Endothelial cell of umbilical vein (primary cell): ENCODE data around the gene KRTCAP2. TPM values are rescaled to one million over a fixed set of nuclear protein-coding genes. Genes with fewer than 3 reads are reported as not detected.

Source experiments
- BruUV-seq: library from RNA; stranded (reverse); fragments of 400-500 nt; replicated peaks from 2 replicates; lab custom pipeline; 2021; lab: Mats Ljungman, UMichigan
- CTCF ChIA-PET: fragments of 300-600, 350-600 bp; sonication (Branson Sonifier 250); formaldehyde crosslinking; loops from one replicate; lab custom pipeline; 2021; ENCODE audit warnings: antibody characterized with exemption, inconsistent platforms; lab: Charles Lee
- POLR2A ChIA-PET: fragments of 300-600, 350-600 bp; sonication (Branson Sonifier 250); formaldehyde crosslinking; loops from one replicate; lab custom pipeline; 2021; ENCODE audit warnings: antibody characterized with exemption, inconsistent platforms; lab: Charles Lee
- DNase-seq: peaks from one replicate; pipeline ENCODE4 v3.0.0-alpha.2; 2011; ENCODE audit warnings: low read depth, low spot score
- FAIRE-seq: peaks from 2 replicates; lab custom pipeline; 2011; peaks lifted over from hg19 to GRCh38; lab: Jason Lieb, UNC
- H2AFZ ChIP-seq: 2 replicates; pipeline ENCODE4 v1.6.0; 2012; ENCODE audit warnings: low read depth, low read length, control low read depth, inconsistent platforms
- H3K27ac ChIP-seq: 2 replicates; pipeline ENCODE4 v1.5.1; 2011; ENCODE audit warnings: low read depth, mild to moderate bottlenecking, control low read depth, low read length, moderate library complexity; ENCODE audit not compliant: insufficient read depth
- H3K27me3 ChIP-seq, 2 experiments: 2 replicates each; pipeline versions ENCODE4 v1.6.0 to v1.6.1; 2011; ENCODE audit warnings: low read length in 2 of 2, mixed read lengths in 1 of 2; ENCODE audit not compliant: control insufficient read depth in 2 of 2, insufficient read depth in 2 of 2
- H3K36me3 ChIP-seq, 2 experiments: 2 replicates in 1 of 2; 3 replicates in 1 of 2; pipeline ENCODE4 v1.5.1; 2011; ENCODE audit warnings: low read length in 2 of 2, mild to moderate bottlenecking in 1 of 2, moderate library complexity in 1 of 2; ENCODE audit not compliant: control insufficient read depth in 2 of 2, insufficient read depth in 2 of 2; ENCODE audit errors: extremely low read depth in 1 of 2
- H3K4me1 ChIP-seq: 3 replicates; pipeline ENCODE4 v1.5.1; 2011; ENCODE audit warnings: mild to moderate bottlenecking, low read length; ENCODE audit not compliant: control insufficient read depth, insufficient read depth; ENCODE audit errors: extremely low read depth
- H3K4me2 ChIP-seq: 2 replicates; pipeline ENCODE4 v1.6.1; 2011; ENCODE audit warnings: low read length, control low read depth, mixed read lengths; ENCODE audit not compliant: insufficient read depth
- H3K4me3 ChIP-seq, 3 experiments: fragments of 200-600 bp in 1 of 3; sonication (generic), shearing (Covaris generic) in 1 of 3; replicated peaks in 1 of 3; 2 replicates each; pipeline ENCODE4 v1.5.1; 2011 to 2016; ENCODE audit warnings: control low read depth in 3 of 3, low read length in 3 of 3, mild to moderate bottlenecking in 2 of 3, inconsistent platforms in 1 of 3, low read depth in 1 of 3, moderate library complexity in 1 of 3; ENCODE audit not compliant: insufficient read depth in 1 of 3
- H3K79me2 ChIP-seq: 2 replicates; pipeline ENCODE4 v1.6.0; 2012; ENCODE audit warnings: low read length, inconsistent platforms; ENCODE audit not compliant: control insufficient read depth, insufficient read depth
- H3K9ac ChIP-seq: replicated peaks from 2 replicates; pipeline ENCODE3; 2011; ENCODE audit warnings: low read length, control low read depth; ENCODE audit not compliant: insufficient read depth; ENCODE audit errors: extremely low read depth
- H3K9me1 ChIP-seq: replicated peaks from 3 replicates; pipeline ENCODE4 v1.6.0; 2011; ENCODE audit warnings: mild to moderate bottlenecking, low read length; ENCODE audit not compliant: control insufficient read depth, insufficient read depth; ENCODE audit errors: extremely low read depth
- H3K9me3 ChIP-seq: replicated peaks from 2 replicates; pipeline ENCODE4 v1.5.1; 2012; ENCODE audit warnings: low read length, inconsistent platforms; ENCODE audit not compliant: control insufficient read depth, insufficient read depth
- H4K20me1 ChIP-seq: replicated peaks from 2 replicates; pipeline ENCODE3; 2011; ENCODE audit warnings: mild to moderate bottlenecking, low read length; ENCODE audit not compliant: control insufficient read depth, insufficient read depth; ENCODE audit errors: extremely low read depth
- EZH2 ChIP-seq: IDR thresholded peaks from 2 replicates; pipeline ENCODE4 v1.6.1; 2012; ENCODE audit warnings: borderline replicate concordance, low read depth, mild to moderate bottlenecking, moderate library complexity, low read length, inconsistent platforms; ENCODE audit not compliant: severe bottlenecking
- FOS ChIP-seq: IDR thresholded peaks from 2 replicates; pipeline ENCODE4 v1.6.1; 2011; ENCODE audit warnings: mild to moderate bottlenecking, low read length, moderate library complexity, borderline replicate concordance; ENCODE audit not compliant: insufficient read depth
- GATA2 ChIP-seq: IDR thresholded peaks from 2 replicates; pipeline ENCODE4 v1.7.0; 2011; ENCODE audit warnings: low read depth, mild to moderate bottlenecking, moderate library complexity, mixed read lengths, low read length; ENCODE audit not compliant: insufficient read length, insufficient read depth
- JUN ChIP-seq: IDR thresholded peaks from 2 replicates; pipeline ENCODE4 v1.6.1; 2011; ENCODE audit warnings: borderline replicate concordance, low read depth; ENCODE audit not compliant: insufficient read length, insufficient read depth
- MYC ChIP-seq: IDR thresholded peaks from one replicate; pipeline ENCODE4 v1.6.1; 2011; ENCODE audit warnings: mild to moderate bottlenecking, low read depth, low read length
- POLR2A ChIP-seq: IDR thresholded peaks from 2 replicates; pipeline ENCODE4 v1.6.1; 2012; ENCODE audit warnings: low read depth, mild to moderate bottlenecking, control low read depth, low read length
- POLR2AphosphoS5 ChIP-seq: IDR thresholded peaks from 2 replicates; pipeline ENCODE4 v1.6.1; 2012; ENCODE audit warnings: low read depth, mild to moderate bottlenecking, control low read depth, low read length, moderate library complexity; ENCODE audit not compliant: insufficient read depth
- dilution Hi-C: fragments of 300-500 bp; cut with MboI; formaldehyde crosslinking; loops from one replicate; pipeline ENCODE4 v1.15.0; 2019; ENCODE audit warnings: low sequenced_read_pairs; ENCODE audit not compliant: extremely low pct_ligation_motif_present
- intact Hi-C: fragments of 100-400 bp; cut with micrococcal nuclease; formaldehyde crosslinking; loops from one replicate; pipeline ENCODE4 v1.10.0; 2022
- polyA plus RNA-seq, 4 experiments: library from polyadenylated mRNA; depleted of rRNA in 3 of 4; stranded (reverse) in 3 of 4; unstranded in 1 of 4; fragments of >200 nt; gene quantifications; 2 replicates each; pipeline versions ENCODE4 v1.2.1 to v1.2.3, GENCODE V29; 2011 to 2012; ENCODE audit warnings: missing spikeins in 1 of 4
- total RNA-seq: library from RNA; stranded (reverse); gene quantifications from 2 replicates; pipeline ENCODE4 v1.2.3, GENCODE V29; 2021
- TF ChIP-seq, protein P1 (sequence below), 2 donors: IDR thresholded peaks; 1 replicate in 1 of 2; 2 replicates in 1 of 2; pipeline ENCODE4 v1.5.1; 2011; ENCODE audit warnings: low read length in 2 of 2, mild to moderate bottlenecking in 2 of 2, moderate library complexity in 2 of 2, control low read depth in 1 of 2, inconsistent platforms in 1 of 2, low read depth in 1 of 2; ENCODE audit not compliant: insufficient read depth in 1 of 2; ENCODE audit errors: extremely low read depth in 1 of 2
- TF ChIP-seq, protein P2 (sequence below): IDR thresholded peaks from 2 replicates; pipeline ENCODE4 v1.6.1; 2011; ENCODE audit not compliant: insufficient read depth, insufficient read length

KRTCAP2 gene
- total and polyA plus RNA-seq, 2 donors (not counting 3 experiments of a cell fraction or from before 2014, with no cell fraction given): 207 to 362 TPM

DNA sequence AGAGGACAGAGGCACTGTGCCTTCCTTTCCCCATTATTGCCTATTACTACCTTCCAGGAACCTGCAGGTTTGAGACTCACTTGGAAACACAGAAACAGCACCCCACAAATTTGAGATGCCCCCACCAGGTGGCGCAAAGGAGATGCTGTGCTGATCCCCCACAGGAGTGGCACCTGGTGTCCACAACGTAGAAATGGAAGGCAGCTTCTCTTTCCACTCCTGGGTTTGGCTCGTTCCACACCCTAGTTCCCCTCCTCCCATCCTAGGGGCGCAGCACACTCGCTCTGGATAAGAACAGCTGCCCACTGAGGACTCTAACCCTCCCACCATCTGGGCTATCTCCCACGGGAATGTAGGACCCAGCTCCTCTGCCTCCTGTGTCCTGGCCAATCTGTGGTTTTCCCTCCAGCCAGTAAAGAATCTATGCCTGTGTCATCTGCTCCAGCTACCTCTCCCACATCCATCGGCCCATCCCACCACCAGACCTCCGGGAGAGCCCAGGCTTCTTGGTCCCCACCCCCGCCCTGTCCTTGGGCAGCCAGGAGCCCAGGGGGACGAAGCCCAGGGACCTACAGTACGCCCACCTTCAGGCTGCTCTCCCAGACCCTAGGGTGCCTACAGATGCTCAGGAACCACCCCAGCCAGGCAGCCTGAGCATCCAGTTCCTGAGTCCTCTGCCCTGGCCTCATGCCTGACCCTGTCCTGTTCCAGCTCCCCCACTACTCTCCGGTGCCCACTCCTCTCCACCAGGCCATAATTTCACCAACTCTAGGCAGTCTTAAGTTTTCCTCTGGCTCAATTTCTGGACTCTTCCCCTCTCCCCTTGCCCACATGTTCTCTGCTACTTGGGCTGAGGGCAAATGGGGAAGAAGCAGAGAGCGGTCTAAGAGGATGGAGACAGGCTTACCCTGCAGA lies 34.0 kb upstream of the KRTCAP2 start:
- H3K4me3 ChIP-seq: no peak overlapping the region
- intact Hi-C loops (loop anchor here (1.0 to 5.0 kb wide), 3 partner anchors 19 to 385 kb away; no protein-coding TSS in a partner anchor), dilution Hi-C loops (no loop called here)
- H2AFZ ChIP-seq: peak overlapping the region; percentile 49
- ChIA-PET CTCF (interaction anchor here (0.7 to 4.3 kb wide), 21 partner anchors 9 to 441 kb away, joined by 3 to 69 read pairs (median 7); partner anchors contain the start of gene KRTCAP2), POLR2A (interaction anchor here (0.6 to 1.3 kb wide), 2 partner anchors 11 to 68 kb away, joined by 3 to 8 read pairs; no protein-coding TSS in a partner anchor)
- peak overlapping the region; percentile 23 for H3K4me2 ChIP-seq
- no peaks in the 10 kb centered on the region for H4K20me1 ChIP-seq
- no peaks in the 10 kb centered on the region for H3K9me3 ChIP-seq
- no peak overlapping the region for H3K27ac ChIP-seq
- no peaks in the 10 kb centered on the region for H3K36me3 ChIP-seq
- DNase-seq (peak; percentile 81), FAIRE-seq (peak; percentile 94)
- BruUV-seq: no TSS peak
- no peak for TF ChIP-seq EZH2
- no peak for TF ChIP-seq FOS
- TF ChIP-seq MYC: no peak
- no peak for TF ChIP-seq POLR2AphosphoS5
- TF ChIP-seq, protein P1, sequence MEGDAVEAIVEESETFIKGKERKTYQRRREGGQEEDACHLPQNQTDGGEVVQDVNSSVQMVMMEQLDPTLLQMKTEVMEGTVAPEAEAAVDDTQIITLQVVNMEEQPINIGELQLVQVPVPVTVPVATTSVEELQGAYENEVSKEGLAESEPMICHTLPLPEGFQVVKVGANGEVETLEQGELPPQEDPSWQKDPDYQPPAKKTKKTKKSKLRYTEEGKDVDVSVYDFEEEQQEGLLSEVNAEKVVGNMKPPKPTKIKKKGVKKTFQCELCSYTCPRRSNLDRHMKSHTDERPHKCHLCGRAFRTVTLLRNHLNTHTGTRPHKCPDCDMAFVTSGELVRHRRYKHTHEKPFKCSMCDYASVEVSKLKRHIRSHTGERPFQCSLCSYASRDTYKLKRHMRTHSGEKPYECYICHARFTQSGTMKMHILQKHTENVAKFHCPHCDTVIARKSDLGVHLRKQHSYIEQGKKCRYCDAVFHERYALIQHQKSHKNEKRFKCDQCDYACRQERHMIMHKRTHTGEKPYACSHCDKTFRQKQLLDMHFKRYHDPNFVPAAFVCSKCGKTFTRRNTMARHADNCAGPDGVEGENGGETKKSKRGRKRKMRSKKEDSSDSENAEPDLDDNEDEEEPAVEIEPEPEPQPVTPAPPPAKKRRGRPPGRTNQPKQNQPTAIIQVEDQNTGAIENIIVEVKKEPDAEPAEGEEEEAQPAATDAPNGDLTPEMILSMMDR (IDR thresholded peaks at IDR 0.05; ENCODE audit: extremely low read depth in 1 of 2, insufficient read depth in 1 of 2, low read depth in 1 of 2, low read length in 2 of 2): peak; percentile 83 to 84
- no peak for TF ChIP-seq JUN
- peak; percentile 42 for TF ChIP-seq POLR2A
- TF ChIP-seq GATA2: no peak
- TF ChIP-seq, protein P2, sequence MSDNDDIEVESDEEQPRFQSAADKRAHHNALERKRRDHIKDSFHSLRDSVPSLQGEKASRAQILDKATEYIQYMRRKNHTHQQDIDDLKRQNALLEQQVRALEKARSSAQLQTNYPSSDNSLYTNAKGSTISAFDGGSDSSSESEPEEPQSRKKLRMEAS: no peak
- peaks cover 21% of the 10 kb centered on the region for H3K4me1 ChIP-seq
- no peaks in the 10 kb centered on the region for H3K9me1 ChIP-seq
- peak overlapping the region; percentile 30 for H3K9ac ChIP-seq
- peaks cover 2% of the 10 kb centered on the region for H3K79me2 ChIP-seq
- H3K27me3 ChIP-seq: no peaks in the 10 kb centered on the region
